HG03558 (cell line): ENCODE data around the gene FARS2.

Experiments used
- ATAC-seq: cut with Tn5 transposase; IDR thresholded peaks from one replicate; pipeline ENCODE4 v1.9.1; 2021; ENCODE audit warnings: moderate number of reproducible peaks; ENCODE audit not compliant: unreplicated experiment; ENCODE audit errors: extremely low read depth

The FARS2 gene

GRCh38 chr6:5518936-5519491, 257.7 kb downstream of the FARS2 start:
- ATAC-seq = no peak

GRCh38 chr6:5520796-5521195, 259.5 kb downstream of the FARS2 start:
- ATAC-seq = no peak

GRCh38 chr6:5521322-5521721, 260.0 kb downstream of the FARS2 start:
- no peak for ATAC-seq

GRCh38 chr6:5522147-5522546, 260.8 kb downstream of the FARS2 start:
- ATAC-seq = no peak

- no peak for ATAC-seq
Observed at GRCh38 chr6:5524110-5524509, 262.8 kb downstream of the FARS2 start.

GRCh38 chr6:5525209-5525608, 263.9 kb downstream of the FARS2 start:
- ATAC-seq = no peak

- no peak for ATAC-seq
Observed at GRCh38 chr6:5529015-5529414, 267.7 kb downstream of the FARS2 start.

- no peak for ATAC-seq
Observed at GRCh38 chr6:5529733-5530132, 268.4 kb downstream of the FARS2 start.

GRCh38 chr6:5531161-5531560, 269.8 kb downstream of the FARS2 start:
- no peak for ATAC-seq

GRCh38 chr6:5531853-5532375, 270.6 kb downstream of the FARS2 start:
- ATAC-seq = no peak

GRCh38 chr6:5532941-5533340, 271.6 kb downstream of the FARS2 start:
- ATAC-seq = no peak

GRCh38 chr6:5534643-5535042, 273.3 kb downstream of the FARS2 start:
- no peak for ATAC-seq

- no peak for ATAC-seq
Observed at GRCh38 chr6:5536644-5537043, 275.3 kb downstream of the FARS2 start.

- no peak for ATAC-seq
Observed at GRCh38 chr6:5537132-5537531, 275.8 kb downstream of the FARS2 start.

- ATAC-seq = no peak
Observed at GRCh38 chr6:5537967-5538366, 276.7 kb downstream of the FARS2 start.

- no peak for ATAC-seq
Observed at GRCh38 chr6:5540370-5540769, 279.1 kb downstream of the FARS2 start.

- ATAC-seq = no peak
Observed at GRCh38 chr6:5541025-5541424, 279.7 kb downstream of the FARS2 start.

GRCh38 chr6:5541751-5542432, 280.6 kb downstream of the FARS2 start:
- no peak for ATAC-seq

- ATAC-seq = no peak
Observed at GRCh38 chr6:5547556-5547955, 286.2 kb downstream of the FARS2 start.

- ATAC-seq = no peak
Observed at GRCh38 chr6:5550631-5551030, 289.3 kb downstream of the FARS2 start.

GRCh38 chr6:5552243-5552642, 290.9 kb downstream of the FARS2 start:
- ATAC-seq = no peak

GRCh38 chr6:5553767-5554166, 292.5 kb downstream of the FARS2 start:
- ATAC-seq = no peak
